CD4-positive, alpha-beta T cell treated with Interleukin-12 subunit alpha and Interleukin-12 subunit beta, for 1 hour (primary cell): ENCODE results near the gene BICC1.

Experiments
- DNase-seq: peaks from one replicate; pipeline ENCODE4 v3.0.0-alpha.2; 2020

BICC1 gene

GRCh38 chr10:58754469-58755339, 242.0 kb downstream of the BICC1 start:
- no peak for DNase-seq

- no peak for DNase-seq
These were observed 242.6 kb downstream of the BICC1 start for GRCh38 chr10:58755340-58755610.

GRCh38 chr10:58755677-58756076, 243.0 kb downstream of the BICC1 start:
- DNase-seq = no peak

- no peak for DNase-seq
These were observed 243.6 kb downstream of the BICC1 start for GRCh38 chr10:58756130-58756719.

- DNase-seq = no peak
These were observed 244.8 kb downstream of the BICC1 start for GRCh38 chr10:58757352-58758065.

- no peak for DNase-seq
These were observed 245.6 kb downstream of the BICC1 start for GRCh38 chr10:58758321-58758720.

GRCh38 chr10:58764087-58764747, 251.5 kb downstream of the BICC1 start:
- no peak for DNase-seq

GRCh38 chr10:58765910-58766309, 253.2 kb downstream of the BICC1 start:
- no peak for DNase-seq

- DNase-seq = no peak
These were observed 255.0 kb downstream of the BICC1 start for GRCh38 chr10:58767652-58768051.

GRCh38 chr10:58771863-58772262, 259.2 kb downstream of the BICC1 start:
- no peak for DNase-seq

- no peak for DNase-seq
These were observed 260.1 kb downstream of the BICC1 start for GRCh38 chr10:58772758-58773157.

GRCh38 chr10:58773341-58773740, 260.7 kb downstream of the BICC1 start:
- DNase-seq = no peak

GRCh38 chr10:58773944-58774343, 261.3 kb downstream of the BICC1 start:
- no peak for DNase-seq

- no peak for DNase-seq
These were observed 263.4 kb downstream of the BICC1 start for GRCh38 chr10:58775960-58776567.

GRCh38 chr10:58776568-58777318, 264.1 kb downstream of the BICC1 start:
- DNase-seq = no peak

GRCh38 chr10:58778966-58779365, 266.3 kb downstream of the BICC1 start:
- no peak for DNase-seq

- DNase-seq = no peak
These were observed 266.9 kb downstream of the BICC1 start for GRCh38 chr10:58779594-58779993.

GRCh38 chr10:58780476-58780875, 267.8 kb downstream of the BICC1 start:
- DNase-seq = no peak

GRCh38 chr10:58781873-58782488, 269.3 kb downstream of the BICC1 start:
- peak; percentile 11 for DNase-seq

GRCh38 chr10:58782876-58783851, 270.5 kb downstream of the BICC1 start:
- DNase-seq = no peak

GRCh38 chr10:58784361-58784760, 271.7 kb downstream of the BICC1 start:
- DNase-seq = no peak
